Measurements from ENCODE around the gene PTF1A. TPM values are rescaled to one million over a fixed set of nuclear protein-coding genes. Genes with fewer than 3 reads are reported as not detected.

The PTF1A gene
- total and polyA plus RNA-seq, 10 of the 15 experiments (the other 5 are each of a cell fraction or from before 2014, with no cell fraction given) = not detected

- TF ChIP-seq BHLHE40 (IDR thresholded peaks at IDR 0.05; ENCODE audit: borderline replicate concordance in 1 of 2, low read depth in 2 of 2, low read length in 1 of 2) (peak; percentile 49 to 72; a peak in 3 of 4 replicates), FOS (IDR thresholded peaks at IDR 0.05; ENCODE audit: borderline replicate concordance, extremely low read depth, insufficient read length) (no peak), POLR2AphosphoS5 (IDR thresholded peaks at IDR 0.05; ENCODE audit: low read length) (no peak)
Observed at GRCh38 chr10:23157239-23157681, 34.9 kb upstream of the PTF1A start (continued).

GRCh38 chr10:23157691-23158369, 34.3 kb upstream of the PTF1A start:
- FAIRE-seq (no peak), DNase-seq (ENCODE audit: low read depth, low spot score) (no peak), ATAC-seq (peak; percentile 81)
- Histone ChIP-seq H3K4me3 (no peak overlapping the region), H3K27ac (ENCODE audit: control insufficient read depth, insufficient read depth) (no peak overlapping the region), H3K9ac (ENCODE audit: control insufficient read depth, insufficient read depth, low read length) (no peak overlapping the region), H3K9me3 (replicated peaks; ENCODE audit: control insufficient read depth, insufficient read depth, low read length) (no peaks in the 10 kb centered on the region), H3K4me2 (ENCODE audit: control insufficient read depth, insufficient read depth) (peak overlapping the region; percentile 51), H3K27me3 (replicated peaks in 1 of 2; ENCODE audit: control insufficient read depth in 2 of 2, insufficient read depth in 2 of 2, low read length in 1 of 2) (peaks cover 0 to 4% of the 10 kb centered on the region in 2 experiments; a peak in 1 of 4 replicates), H2AFZ (ENCODE audit: control insufficient read depth, low read depth, low read length) (peak overlapping the region; percentile 57; the same call in 1 of the 2 replicates), H4K20me1 (ENCODE audit: control insufficient read depth, insufficient read depth) (no peaks in the 10 kb centered on the region), H3K79me2 (ENCODE audit: control insufficient read depth, insufficient read depth, low read length) (no peaks in the 10 kb centered on the region), H3K36me3 (ENCODE audit: control insufficient read depth in 2 of 2, insufficient read depth in 2 of 2, low read length in 1 of 2) (no peaks in the 10 kb centered on the region), H3K4me1 (ENCODE audit: control insufficient read depth, insufficient read depth, low read length) (peaks cover 6% of the 10 kb centered on the region; the same call in 1 of the 2 replicates)
- intact Hi-C loops (cut with micrococcal nuclease; ENCODE audit: unreplicated experiment) = loop anchor here (1.0 to 5.0 kb wide), 7 partner anchors 135 to 1399 kb away; no protein-coding TSS in a partner anchor
- 11% methylated on average over 12 of the region's 12 CpGs for WGBS (ENCODE audit: insufficient coverage, insufficient replicate concordance, low lambda C conversion rate, missing lambda C conversion rate)
- ChIA-PET POLR2A (interaction anchor here (0.6 kb wide), 1 partner anchor 454 kb away, joined by 4 read pairs; no protein-coding TSS in a partner anchor), CTCF (interaction anchor here (0.5 to 6.7 kb wide), 27 partner anchors 9 to 1460 kb away, joined by 3 to 106 read pairs (median 3); no protein-coding TSS in a partner anchor), RAD21 (ENCODE audit: unreplicated experiment) (interaction anchor here (0.6 to 2.5 kb wide), 5 partner anchors 108 to 1344 kb away, joined by 3 to 24 read pairs (median 4); no protein-coding TSS in a partner anchor), SMC1A (ENCODE audit: uncharacterized antibody, unreplicated experiment) (interaction anchor here (0.6 to 2.3 kb wide), 9 partner anchors 11 to 1400 kb away, joined by 3 to 19 read pairs (median 3); no protein-coding TSS in a partner anchor)
- BruUV-seq (replicated peaks) = no TSS peak
- in situ Hi-C loops (cut with MboI) = loop anchor here (5.0 kb wide), 1 partner anchor 134 kb away; no protein-coding TSS in a partner anchor
- TF ChIP-seq CEBPZ (IDR thresholded peaks at IDR 0.05; ENCODE audit: low read depth, low read length) (no peak), ZBTB33 (IDR thresholded peaks at IDR 0.05) (no peak), RAD21 (IDR thresholded peaks at IDR 0.05; ENCODE audit: insufficient read depth, low read depth, low read length) (peak; percentile 41), TCF7 (IDR thresholded peaks at IDR 0.05; ENCODE audit: borderline replicate concordance) (no peak), CTCF (IDR thresholded peaks at IDR 0.05 in 2 of 3, conservative IDR thresholded peaks at IDR 0.05 in 1 of 3; ENCODE audit: control insufficient read depth in 2 of 3, extremely low read depth in 1 of 3, insufficient read depth in 1 of 3, low read depth in 3 of 3, low read length in 3 of 3) (peak in 2 of 3 experiments; percentile 48 to 49; a peak in 3 of 6 replicates), HCFC1 (IDR thresholded peaks at IDR 0.05; ENCODE audit: low read length) (no peak)

Measured in GM12878 (cell line).